Fibroblast of skin of right quadriceps (primary cell): ENCODE results near the gene MTA3.

Experiments
- DNase-seq: peaks from one replicate; pipeline ENCODE4 v3.0.0-alpha.2; 2013

MTA3 gene

GRCh38 chr2:42742740-42743658 lies 174.6 kb downstream of the MTA3 start:
- no peak for DNase-seq

DNA sequence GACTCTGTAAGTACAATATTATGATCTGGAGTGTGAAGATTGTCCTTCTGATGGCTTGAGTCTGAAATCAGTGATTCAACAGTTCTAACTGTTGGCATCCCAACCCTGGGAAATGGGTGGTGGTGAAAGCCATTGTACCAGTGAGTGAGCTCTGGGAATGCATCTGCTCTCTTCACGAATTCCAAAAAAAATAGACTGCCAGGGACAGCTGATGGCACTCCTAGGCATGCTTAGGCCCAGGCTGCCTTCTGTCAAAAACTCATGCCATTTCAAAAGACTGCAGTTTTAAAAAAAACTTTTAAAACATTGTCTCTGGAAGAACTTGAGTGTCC lies 175.2 kb downstream of the MTA3 start:
- DNase-seq, result no peak

GRCh38 chr2:42744545-42745082 lies 176.2 kb downstream of the MTA3 start:
- DNase-seq, result no peak

DNA sequence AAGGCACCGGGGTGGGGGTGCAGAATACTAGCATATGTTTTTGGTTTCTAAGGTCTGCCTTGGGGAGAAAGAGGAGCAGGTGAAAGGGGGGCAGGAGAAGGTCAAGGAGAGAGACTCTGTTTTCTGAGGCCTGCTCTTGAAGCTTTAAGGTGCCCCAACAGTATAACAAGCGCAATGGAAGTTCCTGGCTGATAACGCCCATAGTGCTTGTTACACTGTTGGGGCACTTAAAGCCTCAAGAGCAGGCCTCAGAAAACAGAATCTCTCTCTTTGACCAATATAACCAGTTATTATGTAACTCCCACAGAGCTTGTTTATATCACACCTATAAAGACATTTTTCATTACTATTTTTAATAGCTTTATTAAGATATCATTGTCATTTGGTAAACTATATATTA lies 179.0 kb downstream of the MTA3 start:
- DNase-seq, result no peak

- no peak for DNase-seq
Observed at GRCh38 chr2:42748840-42749239, 180.4 kb downstream of the MTA3 start.

GRCh38 chr2:42752314-42752713 lies 183.9 kb downstream of the MTA3 start:
- DNase-seq, result no peak

DNA sequence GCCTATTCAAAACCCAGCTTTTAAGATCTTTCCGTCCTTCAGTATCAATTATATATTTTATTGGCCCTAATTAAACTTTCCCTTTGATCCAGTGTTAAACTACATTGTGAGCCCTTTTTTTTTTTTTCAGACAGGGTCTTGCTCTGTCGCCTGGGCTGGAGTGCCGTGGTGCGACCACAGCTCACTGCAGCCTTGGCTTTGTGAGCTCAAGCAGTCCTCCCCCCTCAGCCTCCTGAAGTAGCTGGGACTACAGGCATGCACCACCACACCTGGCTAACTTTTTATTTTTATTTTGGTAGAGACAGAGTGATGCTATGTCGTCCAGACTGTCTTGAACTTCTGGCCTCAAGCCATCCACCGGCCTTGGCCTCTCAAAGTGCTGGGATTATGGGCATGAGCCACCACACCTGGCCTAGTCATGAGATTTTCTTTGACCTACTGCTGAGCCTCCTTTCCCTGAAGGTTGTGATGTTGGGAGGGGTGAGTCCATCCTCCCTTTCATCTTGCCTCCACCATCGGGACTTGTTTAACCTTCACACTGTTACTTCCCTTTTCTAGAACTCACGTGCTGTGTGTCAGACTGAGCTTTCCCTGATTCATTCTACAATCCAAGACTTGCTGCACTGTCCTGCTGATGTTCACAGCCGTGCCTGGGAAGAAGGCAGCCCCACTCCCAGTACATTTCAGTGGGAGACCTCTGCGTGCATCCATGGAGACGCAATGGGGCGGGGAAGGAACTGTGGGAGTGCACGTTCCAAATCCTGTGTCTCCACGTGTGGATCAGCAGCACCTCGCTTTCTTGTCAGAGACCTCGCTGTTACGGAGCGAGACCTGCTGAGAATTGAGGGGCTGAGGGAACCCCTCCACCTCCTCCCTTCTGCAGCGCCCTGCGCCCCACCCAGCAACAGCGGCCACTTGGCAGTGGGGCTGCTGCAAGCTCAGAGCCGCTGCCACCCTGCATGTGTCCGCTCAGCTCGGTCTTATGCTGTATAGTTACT lies 184.7 kb downstream of the MTA3 start:
- no peak for DNase-seq

- no peak for DNase-seq
Observed at GRCh38 chr2:42754021-42754775, 185.8 kb downstream of the MTA3 start.

GRCh38 chr2:42754776-42755140 lies 186.3 kb downstream of the MTA3 start:
- DNase-seq, result no peak

DNA sequence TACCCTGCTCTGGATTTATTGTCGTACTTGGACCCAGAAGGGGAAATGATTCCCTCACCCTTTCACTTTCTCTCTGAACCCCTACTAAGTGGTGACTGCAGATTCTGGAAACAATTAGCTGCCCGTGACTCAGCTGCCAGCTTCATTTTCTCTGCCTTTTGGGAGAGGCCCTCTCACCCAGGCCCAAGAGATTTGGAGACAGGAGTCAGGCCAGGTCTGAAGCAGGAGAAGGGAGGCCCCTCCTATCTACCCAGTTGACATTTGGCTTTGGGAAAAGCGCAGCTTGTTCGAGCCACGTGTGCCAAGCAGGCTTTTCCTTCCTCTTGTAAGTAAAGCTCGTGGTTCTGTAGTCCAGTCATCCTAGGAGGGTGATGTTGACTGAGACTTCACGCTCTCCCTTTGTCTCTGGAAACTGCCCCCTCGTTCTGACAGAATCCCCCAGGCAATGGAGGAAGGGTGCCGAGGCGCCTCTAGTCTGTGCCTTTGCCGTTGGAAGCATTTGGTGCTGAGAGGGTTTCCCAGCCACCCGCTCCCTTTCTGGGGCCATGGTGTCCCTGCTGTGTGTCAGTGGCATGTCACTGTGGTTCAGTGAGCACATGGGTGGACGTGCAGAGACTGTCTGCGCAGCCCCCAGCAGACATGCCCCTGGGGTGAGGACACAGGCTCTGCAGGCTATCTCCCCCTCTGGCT lies 186.9 kb downstream of the MTA3 start:
- DNase-seq, result peak; percentile 73

GRCh38 chr2:42756150-42756775 lies 187.8 kb downstream of the MTA3 start:
- no peak for DNase-seq

DNA sequence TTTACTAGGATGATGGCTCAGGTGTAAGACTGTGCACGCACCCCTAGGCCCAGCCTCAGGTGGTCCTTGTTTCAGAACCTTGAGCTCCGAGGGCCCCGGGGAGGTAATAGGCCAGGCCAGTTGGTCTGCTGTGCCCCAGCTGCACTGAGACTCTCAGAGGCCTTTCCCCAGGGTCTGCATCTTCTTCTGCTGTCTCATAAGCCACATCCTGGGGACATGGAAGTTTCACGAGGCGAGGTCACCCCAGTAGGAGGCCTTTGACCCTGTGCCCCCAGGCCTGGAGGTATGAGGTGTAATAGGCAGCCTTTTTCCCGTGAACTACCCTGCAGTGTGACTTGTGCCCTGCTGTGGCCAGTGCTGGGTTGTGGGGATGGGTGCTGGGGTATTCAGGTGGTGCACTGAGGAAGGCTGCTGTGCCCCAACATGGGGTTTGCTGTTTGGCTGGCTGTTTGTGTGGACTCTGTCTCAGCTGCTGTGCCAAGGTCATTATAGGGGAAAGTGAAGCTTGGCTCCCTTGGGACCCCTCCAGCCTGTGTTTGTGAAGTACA lies 188.6 kb downstream of the MTA3 start:
- DNase-seq, result no peak

- DNase-seq, result no peak
Observed at GRCh38 chr2:42757981-42758740, 189.7 kb downstream of the MTA3 start.

- no peak for DNase-seq
Observed at GRCh38 chr2:42758751-42759150, 190.3 kb downstream of the MTA3 start.

GRCh38 chr2:42761554-42761953 lies 193.1 kb downstream of the MTA3 start:
- DNase-seq, result no peak

GRCh38 chr2:42762155-42762554 lies 193.7 kb downstream of the MTA3 start:
- DNase-seq, result no peak

GRCh38 chr2:42762823-42763804 lies 194.7 kb downstream of the MTA3 start:
- DNase-seq, result no peak

GRCh38 chr2:42764096-42764495 lies 195.7 kb downstream of the MTA3 start, which contains the start of gene OXER1:
TSS of gene OXER1 (minus strand) at chr2:42764135. CDS start at chr2:42764062, 73 bp downstream.
- DNase-seq, result no peak

GRCh38 chr2:42764901-42765300 lies 196.5 kb downstream of the MTA3 start:
- no peak for DNase-seq
